ENCODE measurements around the gene PRODH2.

- TF ChIP-seq CTCF (conservative IDR thresholded peaks at IDR 0.05) (no peak), ZFX (IDR thresholded peaks at IDR 0.05) (no peak)
Observed at GRCh38 chr19:35751839-35752745, 60.6 kb downstream of the PRODH2 start.

Data from C4-2B (cell line).